Measurements from ENCODE around the gene CPS1. TPM values are rescaled to one million over a fixed set of nuclear protein-coding genes. Genes with fewer than 3 reads are reported as not detected.

Gene CPS1
- total RNA-seq, 4 donors from 2014 or later, result 4.8 to 7.3 (median 6.6) TPM

DNA sequence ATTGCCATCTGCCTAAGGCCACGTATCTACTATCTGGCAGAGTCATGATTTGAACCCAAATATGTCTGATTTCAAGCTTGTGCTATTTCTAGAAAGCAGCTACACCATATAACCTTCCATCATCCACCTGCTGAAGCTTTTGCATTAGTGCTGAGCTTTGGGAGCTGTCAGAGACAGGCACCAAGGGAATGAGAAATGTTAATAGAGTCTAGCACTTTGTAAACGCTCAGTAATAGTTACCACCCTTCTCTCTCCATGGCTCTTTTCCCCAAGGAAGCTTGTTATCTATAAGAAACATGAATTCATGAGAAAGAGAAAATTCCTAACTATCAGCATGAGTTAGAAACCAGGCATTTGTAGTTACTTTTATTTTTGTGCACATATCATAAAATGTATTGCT is 151.5 kb downstream of the CPS1 start:
- TF ChIP-seq, protein P1, sequence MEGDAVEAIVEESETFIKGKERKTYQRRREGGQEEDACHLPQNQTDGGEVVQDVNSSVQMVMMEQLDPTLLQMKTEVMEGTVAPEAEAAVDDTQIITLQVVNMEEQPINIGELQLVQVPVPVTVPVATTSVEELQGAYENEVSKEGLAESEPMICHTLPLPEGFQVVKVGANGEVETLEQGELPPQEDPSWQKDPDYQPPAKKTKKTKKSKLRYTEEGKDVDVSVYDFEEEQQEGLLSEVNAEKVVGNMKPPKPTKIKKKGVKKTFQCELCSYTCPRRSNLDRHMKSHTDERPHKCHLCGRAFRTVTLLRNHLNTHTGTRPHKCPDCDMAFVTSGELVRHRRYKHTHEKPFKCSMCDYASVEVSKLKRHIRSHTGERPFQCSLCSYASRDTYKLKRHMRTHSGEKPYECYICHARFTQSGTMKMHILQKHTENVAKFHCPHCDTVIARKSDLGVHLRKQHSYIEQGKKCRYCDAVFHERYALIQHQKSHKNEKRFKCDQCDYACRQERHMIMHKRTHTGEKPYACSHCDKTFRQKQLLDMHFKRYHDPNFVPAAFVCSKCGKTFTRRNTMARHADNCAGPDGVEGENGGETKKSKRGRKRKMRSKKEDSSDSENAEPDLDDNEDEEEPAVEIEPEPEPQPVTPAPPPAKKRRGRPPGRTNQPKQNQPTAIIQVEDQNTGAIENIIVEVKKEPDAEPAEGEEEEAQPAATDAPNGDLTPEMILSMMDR (IDR thresholded peaks at IDR 0.05; ENCODE audit: low read depth), result no peak

DNA sequence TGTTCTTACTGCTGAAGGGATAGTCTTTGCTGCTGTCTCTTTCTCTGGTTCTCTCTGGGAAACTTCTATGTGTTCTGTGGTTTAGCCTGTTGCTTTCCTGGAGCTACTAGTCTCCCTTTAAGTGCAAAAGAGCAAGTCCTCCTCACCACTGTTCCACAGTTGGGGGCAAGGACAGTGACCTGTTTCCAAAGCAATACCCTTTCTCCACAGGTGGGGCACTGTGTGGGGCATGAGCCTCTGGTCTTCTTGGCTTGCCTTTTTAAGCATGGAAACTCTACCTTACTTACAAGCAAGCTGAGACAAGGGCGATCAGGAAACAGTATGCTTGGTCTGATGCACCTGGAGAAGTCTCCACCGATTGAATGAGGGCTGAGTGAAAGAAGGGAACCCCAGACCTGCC is 156.7 kb downstream of the CPS1 start:
- TF ChIP-seq, protein P1 (IDR thresholded peaks at IDR 0.05; ENCODE audit: low read depth), result no peak

DNA sequence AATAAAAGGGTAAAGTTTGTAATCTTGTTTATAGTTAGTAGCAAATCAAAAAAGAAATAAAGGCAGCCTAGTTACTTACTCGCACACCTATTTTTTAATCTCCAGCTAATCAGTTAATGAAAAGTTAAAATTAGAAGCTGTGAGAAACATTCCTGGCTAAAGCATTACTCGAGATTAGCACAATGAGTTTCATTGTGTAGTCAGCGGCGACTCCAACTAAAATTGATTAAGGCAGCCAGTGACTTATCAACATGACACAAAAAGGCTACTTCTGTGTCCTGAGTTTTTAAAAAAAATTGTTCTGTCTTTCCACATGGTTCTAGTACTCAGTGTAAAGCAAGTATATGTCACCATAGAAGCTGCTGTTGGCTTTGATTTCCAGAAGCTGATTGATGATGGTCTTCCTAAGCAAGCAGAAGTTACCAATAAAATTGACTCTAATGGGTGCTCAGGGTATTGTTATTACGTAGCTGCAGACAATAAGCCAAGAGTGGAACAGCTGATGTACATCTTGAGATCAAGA is 159.2 kb downstream of the CPS1 start:
- TF ChIP-seq, protein P1 (IDR thresholded peaks at IDR 0.05; ENCODE audit: low read depth), result no peak

DNA sequence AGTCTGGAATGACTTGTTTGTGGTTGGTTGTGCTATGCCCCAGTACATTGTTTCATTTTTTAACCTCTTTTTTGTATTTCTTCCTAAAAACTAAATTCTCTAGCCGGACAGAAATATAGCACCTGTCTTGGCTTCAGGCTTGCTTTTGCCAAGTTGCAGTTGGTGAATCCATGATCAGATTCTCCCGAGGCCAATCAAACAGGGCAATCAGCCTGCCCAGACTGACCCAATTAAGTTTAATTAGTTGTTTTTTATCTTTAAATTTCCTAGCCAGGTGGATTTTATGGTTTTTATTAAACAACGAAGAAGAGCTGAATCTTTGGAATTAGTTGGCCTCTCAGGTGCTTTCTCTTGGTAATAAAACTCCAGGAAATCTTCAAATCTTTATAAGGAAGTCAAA is 162.1 kb downstream of the CPS1 start:
- TF ChIP-seq, protein P1 (IDR thresholded peaks at IDR 0.05; ENCODE audit: low read depth), result no peak

DNA sequence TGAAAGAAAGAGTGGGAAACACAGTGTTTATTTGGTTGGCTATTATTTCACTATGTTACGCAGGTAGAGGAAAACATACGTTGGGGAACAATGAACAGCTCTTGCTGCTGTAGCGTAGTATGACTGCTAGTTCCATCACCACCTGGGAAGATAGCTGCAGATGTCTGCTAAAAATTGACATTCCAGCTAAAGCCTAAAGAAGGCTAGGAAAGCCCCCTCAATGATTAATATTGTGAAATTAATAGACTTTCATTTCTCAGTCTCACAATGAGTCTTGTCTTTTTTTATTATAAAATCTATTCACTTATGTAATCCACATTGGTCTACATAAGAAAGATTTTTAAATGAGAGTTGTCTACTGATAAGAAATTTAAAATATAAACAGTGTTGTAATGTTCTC is 165.7 kb downstream of the CPS1 start:
- TF ChIP-seq, protein P1 (IDR thresholded peaks at IDR 0.05; ENCODE audit: low read depth), result no peak

DNA sequence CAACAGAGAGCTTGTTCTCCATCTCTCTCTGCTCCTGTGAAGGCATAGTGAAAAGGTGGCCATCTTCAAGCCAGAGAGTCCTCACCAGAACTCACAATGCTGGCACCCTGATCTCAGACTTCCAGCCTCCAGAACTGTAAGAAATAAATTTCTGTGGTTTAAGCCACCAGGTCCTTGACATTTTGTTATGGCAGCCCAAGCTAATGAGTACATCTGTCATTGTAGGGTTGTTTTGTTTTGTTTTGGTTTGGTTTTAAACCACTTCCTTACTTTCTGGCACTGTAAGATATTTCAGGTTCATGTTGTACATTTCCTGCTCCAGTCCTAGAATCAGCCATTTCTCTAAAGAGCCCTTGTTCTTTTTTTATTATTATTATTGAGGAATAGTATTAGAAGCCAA is 171.2 kb downstream of the CPS1 start:
- TF ChIP-seq, protein P1 (IDR thresholded peaks at IDR 0.05; ENCODE audit: low read depth), result no peak

Other genes with a start within 250 kb of the CPS1 start
- gene MYL1, start 241.4 kb upstream of the CPS1 start, total RNA-seq, result not detected
- 10 to 100 TPM; 32.1 to 39.2 (median 35.3) TPM for gene LANCL1, start 79.8 kb upstream of the CPS1 start, total RNA-seq

Data from subcutaneous adipose tissue (tissue), 4 donors.